ENCODE measurements around the gene MED27.

Gene MED27

DNA sequence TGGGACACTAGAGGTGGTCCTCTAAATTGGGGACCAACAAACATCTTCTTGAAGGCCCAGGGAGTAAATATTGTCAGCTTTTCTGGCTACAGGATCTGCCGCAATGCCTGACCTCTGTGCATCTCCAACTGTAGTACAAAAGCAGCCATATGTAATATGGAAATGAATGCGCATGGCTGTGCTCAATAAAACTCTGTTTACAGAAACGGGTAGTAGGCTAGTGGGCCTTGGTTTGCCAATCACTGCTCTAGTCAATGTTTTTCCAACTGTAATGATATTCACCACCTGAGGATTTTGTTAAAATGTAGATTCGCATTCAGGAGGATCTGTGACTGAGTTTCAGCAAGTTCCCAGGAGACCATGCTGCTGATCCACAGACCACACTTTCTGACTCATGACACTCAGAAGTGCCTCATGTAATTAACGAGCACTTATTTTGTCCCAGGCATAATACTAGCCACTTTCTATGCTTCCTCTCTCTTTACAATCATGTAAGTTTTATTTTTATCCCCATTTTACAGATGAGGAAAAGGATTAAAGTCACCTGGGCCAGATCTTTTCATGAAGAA is 96.9 kb downstream of the MED27 start:
- no peaks in the 10 kb centered on the region for H3K36me3 ChIP-seq (ENCODE audit: control insufficient read depth, insufficient read depth, low read length)
- DNase-seq (ENCODE audit: low read depth, low spot score) = no peak
- WGBS (ENCODE audit: insufficient coverage, insufficient read length) = no CpG with 5 or more reads among the region's 5 CpGs
- no peaks in the 10 kb centered on the region for H3K4me1 ChIP-seq (ENCODE audit: control insufficient read depth, insufficient read depth, low read length)
- H3K27ac ChIP-seq (ENCODE audit: low read length) = no peak overlapping the region
- no peaks in the 10 kb centered on the region for H3K9me3 ChIP-seq (ENCODE audit: control insufficient read depth, insufficient read depth, low read length)
- no peak overlapping the region for H3K4me3 ChIP-seq (ENCODE audit: low read length)
- no peaks in the 10 kb centered on the region for H3K27me3 ChIP-seq (ENCODE audit: control insufficient read depth, insufficient read depth, low read length)

DNA sequence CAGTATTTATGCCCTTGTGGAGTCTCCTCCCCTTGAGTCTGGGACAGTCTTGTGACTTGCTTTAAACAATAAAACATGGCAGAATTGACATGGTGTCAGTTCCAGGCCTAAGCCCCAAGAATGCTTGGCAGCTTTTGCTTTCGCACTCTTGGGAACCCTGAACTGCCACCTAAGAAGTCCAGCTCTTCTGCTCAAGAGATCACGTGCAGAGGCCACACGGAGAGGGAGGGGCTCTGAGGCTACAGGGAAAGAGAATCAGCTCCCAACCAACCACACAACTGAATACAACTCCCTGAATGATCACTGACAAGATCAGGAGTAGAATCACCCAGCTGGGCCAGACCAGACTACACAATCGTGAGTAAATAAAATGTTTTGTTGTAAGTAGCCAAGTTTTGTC is 97.6 kb downstream of the MED27 start:
- H3K36me3 ChIP-seq (ENCODE audit: control insufficient read depth, insufficient read depth, low read length) = no peaks in the 10 kb centered on the region
- H3K4me1 ChIP-seq (ENCODE audit: control insufficient read depth, insufficient read depth, low read length) = no peaks in the 10 kb centered on the region
- WGBS (ENCODE audit: insufficient coverage, insufficient read length) = no CpG with 5 or more reads among the region's 4 CpGs
- H3K4me3 ChIP-seq (ENCODE audit: low read length) = no peak overlapping the region
- H3K27ac ChIP-seq (ENCODE audit: low read length) = no peak overlapping the region
- H3K27me3 ChIP-seq (ENCODE audit: control insufficient read depth, insufficient read depth, low read length) = no peaks in the 10 kb centered on the region
- DNase-seq (ENCODE audit: low read depth, low spot score) = no peak
- H3K9me3 ChIP-seq (ENCODE audit: control insufficient read depth, insufficient read depth, low read length) = no peaks in the 10 kb centered on the region

DNA sequence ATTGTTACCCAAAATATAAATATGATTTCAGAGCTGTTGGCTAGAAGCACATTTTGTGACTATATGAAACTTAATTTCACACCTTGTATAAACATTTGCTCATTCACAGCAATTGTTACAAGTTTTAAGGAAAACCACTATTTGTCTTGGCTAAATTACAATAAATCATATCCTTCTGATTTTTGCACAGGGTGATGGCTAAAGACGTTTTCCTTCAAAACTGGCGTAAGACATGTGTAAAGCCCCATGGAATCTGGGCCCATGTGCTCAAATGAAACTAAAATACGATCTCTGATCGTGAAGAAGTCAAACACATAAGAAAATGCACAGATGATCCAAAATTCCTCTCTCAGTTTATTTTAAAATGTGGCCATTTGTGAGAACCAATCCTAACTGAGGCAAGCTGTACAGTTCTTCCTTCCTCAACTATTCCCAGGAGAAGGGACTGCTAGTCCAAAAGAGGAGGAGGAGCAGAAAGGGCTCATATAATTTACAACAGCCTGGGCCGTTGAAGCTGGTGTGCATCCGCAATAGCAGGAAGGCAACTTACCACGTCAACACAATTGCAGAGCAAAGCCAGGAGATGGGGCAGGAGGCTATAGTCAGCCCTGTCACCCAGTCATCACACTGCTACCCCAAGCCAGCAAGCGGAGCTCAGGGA is 98.4 kb downstream of the MED27 start:
- no CpG with 5 or more reads among the region's 8 CpGs for WGBS (ENCODE audit: insufficient coverage, insufficient read length)
- Histone ChIP-seq H3K9me3 (ENCODE audit: control insufficient read depth, insufficient read depth, low read length) (no peaks in the 10 kb centered on the region), H3K27me3 (ENCODE audit: control insufficient read depth, insufficient read depth, low read length) (no peaks in the 10 kb centered on the region), H3K4me1 (ENCODE audit: control insufficient read depth, insufficient read depth, low read length) (no peaks in the 10 kb centered on the region), H3K27ac (ENCODE audit: low read length) (no peak overlapping the region), H3K36me3 (ENCODE audit: control insufficient read depth, insufficient read depth, low read length) (no peaks in the 10 kb centered on the region), H3K4me3 (ENCODE audit: low read length) (no peak overlapping the region)
- DNase-seq (ENCODE audit: low read depth, low spot score) = no peak

DNA sequence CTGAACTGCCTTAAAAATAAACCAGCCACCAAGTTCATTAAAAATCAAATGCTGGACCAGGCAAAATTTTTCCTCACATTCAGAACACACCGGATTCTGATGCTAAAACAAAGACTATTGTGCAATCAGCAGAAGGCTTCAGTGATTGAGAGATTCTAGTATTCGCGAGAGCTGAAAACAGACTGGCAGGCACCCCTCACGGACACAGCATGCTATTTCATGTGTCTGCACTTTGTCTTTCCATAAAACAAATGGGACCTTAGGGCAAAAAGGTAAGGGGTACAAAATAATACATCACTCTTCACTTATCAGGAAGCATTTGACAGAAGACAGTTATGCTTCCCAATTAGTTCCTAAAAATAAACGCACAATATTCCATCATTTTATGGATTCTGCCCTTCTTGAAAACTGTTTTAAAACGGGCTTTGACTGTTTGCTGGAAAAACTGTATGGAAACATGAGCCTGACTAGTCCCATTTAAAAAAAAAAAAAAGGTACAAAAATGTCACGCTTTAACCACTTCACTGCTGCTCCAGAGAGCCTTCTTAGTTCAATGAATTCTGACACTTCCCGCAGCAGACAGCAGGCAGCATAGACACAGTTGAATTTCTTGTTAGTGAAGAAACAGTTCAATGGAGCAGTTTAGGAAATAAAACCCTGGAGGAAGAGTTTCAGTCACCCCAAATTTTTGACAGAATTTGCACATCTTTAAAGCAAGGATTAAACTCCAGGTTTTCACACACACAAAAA is 99.2 kb downstream of the MED27 start:
- Histone ChIP-seq H3K4me3 (ENCODE audit: low read length) (no peak overlapping the region), H3K9me3 (ENCODE audit: control insufficient read depth, insufficient read depth, low read length) (no peaks in the 10 kb centered on the region), H3K27me3 (ENCODE audit: control insufficient read depth, insufficient read depth, low read length) (no peaks in the 10 kb centered on the region), H3K27ac (ENCODE audit: low read length) (no peak overlapping the region), H3K36me3 (ENCODE audit: control insufficient read depth, insufficient read depth, low read length) (no peaks in the 10 kb centered on the region), H3K4me1 (ENCODE audit: control insufficient read depth, insufficient read depth, low read length) (no peaks in the 10 kb centered on the region)
- WGBS (ENCODE audit: insufficient coverage, insufficient read length) = no CpG with 5 or more reads among the region's 8 CpGs
- DNase-seq (ENCODE audit: low read depth, low spot score) = no peak

DNA sequence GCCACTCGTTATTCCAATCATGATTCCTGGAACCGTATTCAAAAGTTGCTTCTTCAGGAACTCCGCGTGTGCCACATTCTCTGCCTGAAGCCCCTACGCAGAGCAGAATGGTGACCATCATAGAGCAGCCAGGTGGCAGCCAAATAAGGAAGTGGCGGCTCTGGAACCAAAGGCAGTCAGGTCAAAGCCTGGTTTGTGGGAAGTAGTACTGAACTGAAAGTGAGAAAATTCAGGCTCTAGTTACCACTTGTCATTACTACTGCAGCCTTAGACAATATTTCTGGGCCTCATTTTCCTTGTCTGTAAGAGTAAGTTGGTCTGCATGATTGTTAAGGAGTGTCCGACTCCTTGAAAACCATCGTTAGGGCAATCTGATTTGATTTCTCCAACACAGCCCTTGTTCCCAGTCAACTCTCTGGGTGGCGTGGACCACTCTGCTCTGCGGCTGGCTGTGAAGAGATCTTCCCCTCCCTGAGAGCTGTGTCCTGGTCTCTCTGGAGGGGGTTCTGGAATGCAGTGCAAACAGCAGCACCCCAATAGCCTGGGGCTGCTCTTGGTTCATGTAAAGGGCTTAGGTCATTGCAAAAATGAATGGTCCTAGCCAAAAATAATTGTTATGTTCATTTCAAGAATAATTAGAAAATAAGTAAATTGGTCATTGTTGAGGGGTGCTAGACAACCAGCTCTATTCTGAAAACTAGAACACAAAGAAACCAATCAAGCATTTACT is 102.4 kb downstream of the MED27 start:
- H3K4me3 ChIP-seq (ENCODE audit: low read length) = no peak overlapping the region
- H3K36me3 ChIP-seq (ENCODE audit: control insufficient read depth, insufficient read depth, low read length) = no peaks in the 10 kb centered on the region
- H3K4me1 ChIP-seq (ENCODE audit: control insufficient read depth, insufficient read depth, low read length) = no peaks in the 10 kb centered on the region
- H3K9me3 ChIP-seq (ENCODE audit: control insufficient read depth, insufficient read depth, low read length) = no peaks in the 10 kb centered on the region
- no peak for DNase-seq (ENCODE audit: low read depth, low spot score)
- no peaks in the 10 kb centered on the region for H3K27me3 ChIP-seq (ENCODE audit: control insufficient read depth, insufficient read depth, low read length)
- no peak overlapping the region for H3K27ac ChIP-seq (ENCODE audit: low read length)
- WGBS (ENCODE audit: insufficient coverage, insufficient read length) = no CpG with 5 or more reads among the region's 10 CpGs

DNA sequence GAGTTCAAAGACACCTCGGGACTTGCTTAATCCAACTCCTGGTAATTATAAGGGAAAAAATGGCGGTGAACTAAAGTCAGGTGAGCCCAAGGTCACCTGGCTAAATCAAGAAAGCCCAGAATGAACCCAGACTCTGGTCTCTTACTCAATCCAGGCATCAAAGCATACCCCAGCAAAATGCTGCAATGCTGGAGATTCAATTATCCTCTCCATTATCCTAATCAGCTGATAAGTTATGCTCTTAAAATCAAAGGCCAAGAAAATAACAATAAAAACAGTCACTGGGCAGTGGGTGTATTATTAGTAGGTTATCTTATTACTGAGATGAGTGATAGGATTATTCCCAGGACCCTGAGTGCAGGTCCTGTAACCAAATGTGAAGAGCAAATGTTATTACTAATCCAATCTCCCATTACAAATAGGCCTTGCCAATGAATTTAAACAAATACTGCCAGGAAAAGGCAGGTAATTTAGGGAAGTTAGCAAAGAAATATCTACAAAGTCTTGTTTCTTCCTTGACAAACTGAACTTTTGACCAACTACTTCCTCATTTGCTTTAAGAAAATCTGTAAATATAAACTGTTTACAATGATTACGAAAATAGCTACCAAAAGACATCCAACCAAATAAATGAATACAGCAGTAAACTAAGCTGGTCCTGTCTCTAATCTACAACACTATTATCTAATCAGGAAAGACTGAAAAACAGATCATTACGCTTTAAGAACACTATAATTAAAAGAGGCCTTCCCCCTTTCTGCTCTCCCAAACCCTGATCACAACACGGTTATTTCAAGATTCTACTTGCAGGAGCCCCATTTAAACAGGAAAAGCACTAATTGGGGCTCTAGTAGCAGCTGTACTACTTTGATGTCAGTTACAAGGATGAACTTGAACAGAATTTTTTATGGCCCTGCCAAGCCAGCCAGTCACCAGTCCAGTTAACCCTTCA is 103.2 kb downstream of the MED27 start:
- Histone ChIP-seq H3K27ac (ENCODE audit: low read length) (no peak overlapping the region), H3K36me3 (ENCODE audit: control insufficient read depth, insufficient read depth, low read length) (no peaks in the 10 kb centered on the region), H3K9me3 (ENCODE audit: control insufficient read depth, insufficient read depth, low read length) (no peaks in the 10 kb centered on the region), H3K27me3 (ENCODE audit: control insufficient read depth, insufficient read depth, low read length) (no peaks in the 10 kb centered on the region), H3K4me3 (ENCODE audit: low read length) (no peak overlapping the region), H3K4me1 (ENCODE audit: control insufficient read depth, insufficient read depth, low read length) (no peaks in the 10 kb centered on the region)
- no CpG with 5 or more reads among the region's 5 CpGs for whole genome bisulfite sequencing (ENCODE audit: insufficient coverage, insufficient read length)
- no peak for DNase-seq (ENCODE audit: low read depth, low spot score)

DNA sequence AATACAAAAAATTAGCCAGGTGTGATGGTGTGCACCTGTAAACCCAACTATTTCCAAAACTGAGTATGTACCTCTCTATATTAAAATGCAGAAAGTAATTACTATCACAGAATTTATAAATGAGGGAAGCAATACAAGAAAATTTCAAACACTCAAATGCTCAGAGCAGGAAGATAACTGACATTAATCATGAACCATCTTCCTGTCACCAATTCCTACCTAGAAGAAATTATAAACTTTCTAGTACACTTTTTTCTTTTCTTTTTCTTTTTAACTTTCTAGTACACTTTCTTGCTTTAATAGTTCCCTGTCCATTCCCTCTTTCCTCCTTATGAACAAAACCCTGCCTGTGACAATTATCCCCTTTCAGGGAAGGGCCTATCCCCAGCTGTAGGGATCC is 106.8 kb downstream of the MED27 start:
- no peak overlapping the region for H3K4me3 ChIP-seq (ENCODE audit: low read length)
- no peak overlapping the region for H3K27ac ChIP-seq (ENCODE audit: low read length)
- H3K36me3 ChIP-seq (ENCODE audit: control insufficient read depth, insufficient read depth, low read length) = no peaks in the 10 kb centered on the region
- no peaks in the 10 kb centered on the region; the same call in 1 of the 2 replicates for H3K4me1 ChIP-seq (ENCODE audit: control insufficient read depth, insufficient read depth, low read length)
- no peaks in the 10 kb centered on the region for H3K9me3 ChIP-seq (ENCODE audit: control insufficient read depth, insufficient read depth, low read length)
- DNase-seq (ENCODE audit: low read depth, low spot score) = no peak
- H3K27me3 ChIP-seq (ENCODE audit: control insufficient read depth, insufficient read depth, low read length) = no peaks in the 10 kb centered on the region

DNA sequence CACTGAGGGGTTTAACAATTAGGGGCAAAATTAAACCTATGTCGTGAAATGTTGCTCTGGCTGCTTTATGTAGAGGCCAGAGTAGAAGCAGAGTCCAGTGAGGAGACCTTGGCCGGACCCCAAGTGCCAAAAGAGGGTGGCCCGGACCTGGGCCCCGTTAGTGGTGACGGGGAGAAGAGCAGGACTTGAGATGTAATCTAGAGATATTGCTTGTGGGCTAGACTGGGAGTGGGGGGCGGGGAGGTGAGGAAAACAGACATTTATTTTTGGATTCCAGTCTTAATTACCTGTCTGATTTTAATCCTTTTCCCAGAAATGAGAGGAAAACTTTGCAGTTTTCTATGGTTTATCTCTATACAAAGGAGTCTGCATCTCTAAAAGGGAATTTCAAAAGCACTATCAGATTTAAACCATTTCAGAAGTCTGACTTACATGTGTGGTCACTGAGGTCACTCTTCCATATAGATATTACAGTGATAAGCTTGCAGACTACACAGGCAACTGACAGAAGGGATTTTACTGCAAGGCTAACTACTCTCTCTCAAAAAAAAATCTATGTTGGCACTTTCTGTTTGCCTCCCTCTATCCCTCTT is 108.1 kb downstream of the MED27 start:
- DNase-seq (ENCODE audit: low read depth, low spot score) = no peak
- H3K27ac ChIP-seq (ENCODE audit: low read length) = no peak overlapping the region
- H3K9me3 ChIP-seq (ENCODE audit: control insufficient read depth, insufficient read depth, low read length) = no peaks in the 10 kb centered on the region
- no CpG with 5 or more reads among the region's 6 CpGs for whole genome bisulfite sequencing (ENCODE audit: insufficient coverage, insufficient read length)
- H3K27me3 ChIP-seq (ENCODE audit: control insufficient read depth, insufficient read depth, low read length) = no peaks in the 10 kb centered on the region
- no peak overlapping the region for H3K4me3 ChIP-seq (ENCODE audit: low read length)
- no peaks in the 10 kb centered on the region for H3K36me3 ChIP-seq (ENCODE audit: control insufficient read depth, insufficient read depth, low read length)
- no peaks in the 10 kb centered on the region; the same call in 1 of the 2 replicates for H3K4me1 ChIP-seq (ENCODE audit: control insufficient read depth, insufficient read depth, low read length)

DNA sequence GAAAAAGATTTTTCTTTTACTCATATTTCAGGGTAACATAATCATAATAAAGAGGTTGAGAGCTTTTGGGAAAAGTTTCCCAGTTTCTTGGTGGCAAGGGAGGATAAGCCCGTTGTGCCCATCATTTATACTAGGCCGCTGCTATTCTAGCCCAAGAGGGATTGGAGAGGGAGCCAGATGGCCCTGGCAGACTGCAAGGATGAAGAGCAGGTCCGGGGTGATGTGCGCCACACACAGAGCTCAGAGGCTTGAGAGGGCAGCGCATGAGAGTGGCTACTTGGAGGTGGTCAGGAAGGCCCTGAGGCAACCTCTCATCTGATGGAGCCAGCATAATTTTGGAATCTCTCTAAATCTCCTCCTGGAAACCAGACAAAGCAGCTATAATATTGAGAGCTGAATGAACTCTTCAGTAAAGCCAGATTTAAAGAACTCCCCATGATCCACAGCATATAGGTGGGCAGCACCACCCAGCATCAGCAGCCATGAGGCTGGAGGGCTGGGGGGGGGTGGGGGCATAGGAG is 110.1 kb downstream of the MED27 start:
- DNase-seq (ENCODE audit: low read depth, low spot score) = no peak

More for the DNA sequence above, 110.1 kb downstream of the MED27 start:
- Histone ChIP-seq H3K27me3 (ENCODE audit: control insufficient read depth, insufficient read depth, low read length) (no peaks in the 10 kb centered on the region), H3K4me3 (ENCODE audit: low read length) (no peak overlapping the region), H3K27ac (ENCODE audit: low read length) (no peak overlapping the region), H3K36me3 (ENCODE audit: control insufficient read depth, insufficient read depth, low read length) (no peaks in the 10 kb centered on the region), H3K4me1 (ENCODE audit: control insufficient read depth, insufficient read depth, low read length) (no peaks in the 10 kb centered on the region; the same call in 1 of the 2 replicates), H3K9me3 (ENCODE audit: control insufficient read depth, insufficient read depth, low read length) (no peaks in the 10 kb centered on the region)
- no CpG with 5 or more reads among the region's 5 CpGs for WGBS (ENCODE audit: insufficient coverage, insufficient read length)
